ENCODE results near the gene ARHGAP8. TPM values are rescaled to one million over a fixed set of nuclear protein-coding genes. Genes with fewer than 3 reads are reported as not detected.

ARHGAP8 gene
- total RNA-seq, 2 donors from 2014 or later = 12.2 to 15.2 TPM

DNA sequence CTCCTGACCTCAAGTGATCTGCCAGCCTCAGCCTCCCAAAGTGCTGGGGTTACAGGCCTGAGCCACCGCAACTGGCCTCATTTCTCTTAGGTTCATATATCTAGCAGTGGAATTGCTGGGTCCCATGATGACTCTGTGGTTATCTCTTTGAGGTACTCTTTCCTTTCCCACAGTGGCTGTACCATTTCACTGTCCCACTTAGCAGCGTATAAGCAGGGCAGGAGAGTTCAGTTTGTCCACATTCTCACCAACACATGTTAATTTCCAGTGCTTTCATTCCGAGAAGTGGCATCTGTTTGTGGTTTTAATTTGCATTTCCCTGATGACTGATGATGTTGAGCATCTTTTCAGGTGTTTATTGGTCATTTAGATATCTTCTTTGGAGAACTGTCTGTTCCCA lies 34.0 kb upstream of the ARHGAP8 start:
- WGBS, 2 donors = 94 to 95% methylated on average over 3 of the region's 3 CpGs
- Histone ChIP-seq H3K4me1 (peaks cover 7% of the 10 kb centered on the region), H3K36me3 (replicated peaks in 1 of 2; ENCODE audit: insufficient read depth in 1 of 2, low read depth in 2 of 2) (no peaks in the 10 kb centered on the region), H3K4me3 (no peak overlapping the region), H3K9me3 (no peaks in the 10 kb centered on the region), H3K27me3 (no peaks in the 10 kb centered on the region), H3K27ac (no peak overlapping the region)
- intact Hi-C loops (cut with DNase I) = no loop called here
- TF ChIP-seq, protein P1, sequence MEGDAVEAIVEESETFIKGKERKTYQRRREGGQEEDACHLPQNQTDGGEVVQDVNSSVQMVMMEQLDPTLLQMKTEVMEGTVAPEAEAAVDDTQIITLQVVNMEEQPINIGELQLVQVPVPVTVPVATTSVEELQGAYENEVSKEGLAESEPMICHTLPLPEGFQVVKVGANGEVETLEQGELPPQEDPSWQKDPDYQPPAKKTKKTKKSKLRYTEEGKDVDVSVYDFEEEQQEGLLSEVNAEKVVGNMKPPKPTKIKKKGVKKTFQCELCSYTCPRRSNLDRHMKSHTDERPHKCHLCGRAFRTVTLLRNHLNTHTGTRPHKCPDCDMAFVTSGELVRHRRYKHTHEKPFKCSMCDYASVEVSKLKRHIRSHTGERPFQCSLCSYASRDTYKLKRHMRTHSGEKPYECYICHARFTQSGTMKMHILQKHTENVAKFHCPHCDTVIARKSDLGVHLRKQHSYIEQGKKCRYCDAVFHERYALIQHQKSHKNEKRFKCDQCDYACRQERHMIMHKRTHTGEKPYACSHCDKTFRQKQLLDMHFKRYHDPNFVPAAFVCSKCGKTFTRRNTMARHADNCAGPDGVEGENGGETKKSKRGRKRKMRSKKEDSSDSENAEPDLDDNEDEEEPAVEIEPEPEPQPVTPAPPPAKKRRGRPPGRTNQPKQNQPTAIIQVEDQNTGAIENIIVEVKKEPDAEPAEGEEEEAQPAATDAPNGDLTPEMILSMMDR (IDR thresholded peaks at IDR 0.05) = no peak
- ATAC-seq (no peak), DNase-seq (no peak)

DNA sequence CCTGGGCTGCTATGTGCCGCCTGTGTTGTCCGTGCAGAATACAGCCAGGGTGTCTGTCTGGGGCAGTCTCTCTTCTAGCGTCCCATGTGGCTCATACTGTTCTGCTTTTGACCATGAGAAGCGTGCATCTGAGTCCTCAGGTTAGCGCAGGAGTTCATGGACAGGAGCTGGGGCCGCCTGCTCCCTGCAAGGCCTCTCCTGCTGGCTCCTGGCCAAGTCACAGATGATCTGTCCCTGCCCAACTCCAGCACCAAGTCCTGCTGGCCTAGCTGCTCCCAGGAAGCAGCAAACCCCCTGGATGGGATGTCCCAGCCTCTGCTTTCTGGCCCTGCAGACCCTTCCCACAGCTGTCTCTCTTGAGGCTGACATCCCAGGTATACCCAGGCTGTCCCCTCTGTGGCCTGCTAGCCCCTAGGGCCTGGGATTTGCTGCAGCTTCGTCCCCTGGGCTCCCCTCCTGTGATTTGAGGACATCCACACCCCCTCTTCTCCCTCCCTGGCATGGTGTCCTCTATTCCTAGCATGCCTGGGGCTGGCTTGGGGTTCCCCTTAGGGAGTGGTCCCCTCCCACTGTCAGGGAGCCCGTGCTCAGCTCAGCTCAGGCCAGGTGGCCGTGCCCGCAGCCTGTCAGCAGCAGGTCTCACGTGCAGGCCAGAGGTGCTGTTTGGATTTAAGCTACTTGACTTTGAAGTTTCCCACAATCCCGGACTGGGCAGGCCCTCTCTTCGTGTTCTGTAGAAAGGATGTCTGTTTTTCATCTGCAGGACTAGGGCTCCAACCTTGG lies 32.6 kb upstream of the ARHGAP8 start:
- Histone ChIP-seq H3K9me3 (no peaks in the 10 kb centered on the region), H3K4me1 (peaks cover 7% of the 10 kb centered on the region), H3K27me3 (no peaks in the 10 kb centered on the region), H3K4me3 (no peak overlapping the region), H3K36me3 (replicated peaks in 1 of 2; ENCODE audit: insufficient read depth in 1 of 2, low read depth in 2 of 2) (no peaks in the 10 kb centered on the region), H3K27ac (no peak overlapping the region)
- 40 to 42% methylated on average over 3 to 9 of the region's 13 CpGs for WGBS, 2 donors
- intact Hi-C loops (cut with DNase I) = no loop called here
- TF ChIP-seq, protein P1 (IDR thresholded peaks at IDR 0.05) = no peak
- no peak for TF ChIP-seq POLR2A (IDR thresholded peaks at IDR 0.05)
- ATAC-seq (peak; percentile 75), DNase-seq (peak; percentile 70 to 88 (median 80))

GRCh38 chr22:44721213-44721612 lies 31.2 kb upstream of the ARHGAP8 start:
- TF ChIP-seq, protein P1 (IDR thresholded peaks at IDR 0.05) = no peak
- TF ChIP-seq POLR2A (IDR thresholded peaks at IDR 0.05) = no peak
- ATAC-seq = no peak
- Histone ChIP-seq H3K4me1 (peaks cover 7% of the 10 kb centered on the region), H3K9me3 (no peaks in the 10 kb centered on the region), H3K27me3 (no peaks in the 10 kb centered on the region), H3K27ac (no peak overlapping the region), H3K4me3 (no peak overlapping the region), H3K36me3 (replicated peaks in 1 of 2; ENCODE audit: insufficient read depth in 1 of 2, low read depth in 2 of 2) (no peaks in the 10 kb centered on the region)
- intact Hi-C loops (cut with DNase I) = no loop called here
- WGBS, 2 donors = 92 to 100% methylated on average over 7 of the region's 7 CpGs
- no peak for DNase-seq

DNA sequence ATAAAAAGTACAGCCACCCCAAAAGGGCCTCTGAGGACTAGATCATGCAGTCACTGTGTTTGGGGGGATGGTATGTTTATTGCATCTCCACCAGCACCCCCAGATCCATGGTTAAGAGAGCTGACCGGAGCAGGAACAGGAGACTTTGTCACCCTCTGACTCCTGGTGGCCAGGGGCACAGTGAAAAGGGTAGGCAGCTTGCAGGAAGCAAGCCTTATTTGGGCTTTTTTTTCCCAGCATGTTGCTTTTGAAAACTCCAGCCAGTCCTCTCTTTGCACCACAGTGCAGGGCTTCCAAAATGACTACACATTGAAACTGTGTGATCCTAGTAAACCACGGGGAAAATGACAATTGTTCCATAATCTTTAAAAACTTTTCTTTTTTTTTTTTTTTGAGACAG lies 29.8 kb upstream of the ARHGAP8 start:
- H3K36me3 ChIP-seq (replicated peaks in 1 of 2; ENCODE audit: insufficient read depth in 1 of 2, low read depth in 2 of 2) = no peaks in the 10 kb centered on the region
- no peak for DNase-seq
- TF ChIP-seq, protein P1 (IDR thresholded peaks at IDR 0.05) = no peak
- TF ChIP-seq POLR2A (IDR thresholded peaks at IDR 0.05) = no peak
- peaks cover 7% of the 10 kb centered on the region for H3K4me1 ChIP-seq
- no peak overlapping the region for H3K4me3 ChIP-seq
- no peak overlapping the region for H3K27ac ChIP-seq
- intact Hi-C loops (cut with DNase I) = no loop called here
- no peaks in the 10 kb centered on the region for H3K27me3 ChIP-seq
- ATAC-seq = no peak
- WGBS, 2 donors = 89 to 97% methylated on average over 2 of the region's 2 CpGs
- no peaks in the 10 kb centered on the region for H3K9me3 ChIP-seq

DNA sequence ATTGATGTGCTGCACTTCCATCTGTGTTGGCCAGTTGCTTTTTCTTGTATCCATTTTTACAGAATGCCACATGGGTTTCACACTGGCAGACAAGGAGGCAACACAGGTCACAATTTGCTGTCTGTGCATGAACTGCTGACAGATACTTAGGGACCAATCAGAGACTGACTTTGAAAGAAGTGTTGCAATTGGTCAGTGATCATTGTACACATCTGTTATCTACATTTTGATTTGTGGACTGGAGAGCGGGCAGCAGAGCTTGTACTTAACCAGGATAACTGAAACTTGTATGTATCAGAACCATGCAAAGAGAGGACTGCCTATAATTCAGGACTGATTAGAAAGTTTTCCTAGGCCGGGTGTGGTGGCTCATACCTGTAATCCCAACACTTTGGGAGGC lies 28.6 kb upstream of the ARHGAP8 start:
- Histone ChIP-seq H3K4me1 (peaks cover 7% of the 10 kb centered on the region), H3K27me3 (no peaks in the 10 kb centered on the region), H3K36me3 (replicated peaks in 1 of 2; ENCODE audit: insufficient read depth in 1 of 2, low read depth in 2 of 2) (no peaks in the 10 kb centered on the region), H3K9me3 (no peaks in the 10 kb centered on the region), H3K4me3 (no peak overlapping the region), H3K27ac (no peak overlapping the region)
- intact Hi-C loops (cut with DNase I) = no loop called here
- DNase-seq = no peak
- ATAC-seq = no peak
- WGBS, 2 donors = 89 to 91% methylated on average over 2 of the region's 2 CpGs
- TF ChIP-seq POLR2A (IDR thresholded peaks at IDR 0.05) = no peak
- TF ChIP-seq, protein P1 (IDR thresholded peaks at IDR 0.05) = no peak

Measured in body of pancreas (tissue), 4 donors.